C4-2B (cell line): ENCODE data around the gene ADH4.

Experiments
- H3K27ac ChIP-seq: fragments of 450-650 bp; 2 replicates; pipeline ENCODE4 v1.5.1; 2017
- ZFX ChIP-seq: fragments of 450-650 bp; IDR thresholded peaks from 2 replicates; pipeline ENCODE4 v1.6.1; 2017
- TF ChIP-seq, protein P1 (sequence below): fragments of 450-650 bp; conservative IDR thresholded peaks from 2 replicates; pipeline ENCODE4 v1.5.1; 2017; ENCODE audit warnings: mild to moderate bottlenecking

ADH4 gene

DNA sequence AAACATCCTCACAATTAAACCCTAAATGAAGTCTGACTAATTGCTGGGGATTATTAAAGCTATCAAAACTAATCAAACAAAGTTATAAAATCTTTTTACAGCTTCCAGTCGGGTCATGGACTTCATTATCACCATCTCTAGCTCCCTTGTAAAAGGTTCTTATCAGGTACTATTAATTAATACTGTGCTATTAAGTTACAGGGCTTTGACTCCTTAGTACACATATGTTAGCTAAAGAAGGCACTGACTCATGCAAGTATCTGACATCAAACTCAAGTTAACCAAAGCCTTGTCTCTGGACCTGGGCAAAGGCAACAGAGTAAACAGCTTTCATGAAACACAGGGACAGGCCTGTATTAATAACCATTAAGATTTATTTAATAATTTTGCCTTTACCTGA lies 7.9 kb upstream of the ADH4 start:
- no peak for TF ChIP-seq ZFX
- TF ChIP-seq, protein P1, sequence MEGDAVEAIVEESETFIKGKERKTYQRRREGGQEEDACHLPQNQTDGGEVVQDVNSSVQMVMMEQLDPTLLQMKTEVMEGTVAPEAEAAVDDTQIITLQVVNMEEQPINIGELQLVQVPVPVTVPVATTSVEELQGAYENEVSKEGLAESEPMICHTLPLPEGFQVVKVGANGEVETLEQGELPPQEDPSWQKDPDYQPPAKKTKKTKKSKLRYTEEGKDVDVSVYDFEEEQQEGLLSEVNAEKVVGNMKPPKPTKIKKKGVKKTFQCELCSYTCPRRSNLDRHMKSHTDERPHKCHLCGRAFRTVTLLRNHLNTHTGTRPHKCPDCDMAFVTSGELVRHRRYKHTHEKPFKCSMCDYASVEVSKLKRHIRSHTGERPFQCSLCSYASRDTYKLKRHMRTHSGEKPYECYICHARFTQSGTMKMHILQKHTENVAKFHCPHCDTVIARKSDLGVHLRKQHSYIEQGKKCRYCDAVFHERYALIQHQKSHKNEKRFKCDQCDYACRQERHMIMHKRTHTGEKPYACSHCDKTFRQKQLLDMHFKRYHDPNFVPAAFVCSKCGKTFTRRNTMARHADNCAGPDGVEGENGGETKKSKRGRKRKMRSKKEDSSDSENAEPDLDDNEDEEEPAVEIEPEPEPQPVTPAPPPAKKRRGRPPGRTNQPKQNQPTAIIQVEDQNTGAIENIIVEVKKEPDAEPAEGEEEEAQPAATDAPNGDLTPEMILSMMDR, result no peak
- no peak overlapping the region for H3K27ac ChIP-seq

DNA sequence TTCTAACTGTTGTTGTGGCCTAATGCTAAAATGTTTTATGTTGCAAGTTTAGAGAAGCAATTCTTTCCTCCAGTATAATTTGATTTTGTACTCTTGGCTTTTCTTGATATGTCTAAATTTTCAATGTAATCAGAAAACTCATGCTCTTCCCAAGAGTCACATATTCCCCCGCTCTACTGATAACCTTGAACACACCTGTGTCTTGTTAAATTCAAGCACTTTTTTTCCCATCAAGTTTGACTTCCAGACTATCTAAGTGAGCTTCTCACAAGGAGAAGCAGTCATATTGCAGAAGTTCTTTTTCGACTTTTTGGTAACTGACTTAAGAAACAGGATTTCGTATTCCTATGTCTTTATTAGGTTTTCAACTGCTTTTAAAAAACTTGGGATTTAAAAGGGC lies 7.4 kb upstream of the ADH4 start:
- H3K27ac ChIP-seq, result no peak overlapping the region
- TF ChIP-seq ZFX, result no peak
- TF ChIP-seq, protein P1, result no peak

DNA sequence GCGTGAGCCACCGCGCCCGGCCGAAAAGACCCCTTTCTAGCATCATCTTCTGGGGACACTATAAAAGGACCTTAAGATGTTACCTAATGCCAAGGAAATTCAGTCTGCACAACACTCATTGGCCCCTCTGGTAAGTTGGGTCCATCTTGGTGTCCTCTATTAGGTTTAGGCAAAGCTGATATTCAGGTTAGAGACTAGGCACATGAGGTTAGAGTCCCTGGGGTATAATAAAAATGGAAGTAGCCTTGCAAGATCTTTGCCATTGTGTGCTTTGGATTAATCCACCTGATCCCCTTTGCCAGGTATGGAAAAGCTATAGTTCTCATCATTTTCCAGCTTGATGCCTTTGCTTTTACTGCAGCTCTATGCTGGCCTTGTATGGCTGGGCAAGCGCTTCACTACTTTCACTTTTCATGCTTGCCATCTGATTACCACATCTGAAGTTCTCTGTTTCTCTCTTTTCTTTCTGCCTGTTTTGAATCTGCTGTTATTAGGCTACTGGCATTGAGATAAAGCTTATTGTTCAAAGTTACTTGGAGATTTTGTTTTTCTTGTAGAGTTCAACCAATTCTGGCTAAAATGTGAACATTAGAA lies 5.4 kb upstream of the ADH4 start:
- TF ChIP-seq, protein P1, result no peak
- TF ChIP-seq ZFX, result no peak
- H3K27ac ChIP-seq, result no peak overlapping the region

DNA sequence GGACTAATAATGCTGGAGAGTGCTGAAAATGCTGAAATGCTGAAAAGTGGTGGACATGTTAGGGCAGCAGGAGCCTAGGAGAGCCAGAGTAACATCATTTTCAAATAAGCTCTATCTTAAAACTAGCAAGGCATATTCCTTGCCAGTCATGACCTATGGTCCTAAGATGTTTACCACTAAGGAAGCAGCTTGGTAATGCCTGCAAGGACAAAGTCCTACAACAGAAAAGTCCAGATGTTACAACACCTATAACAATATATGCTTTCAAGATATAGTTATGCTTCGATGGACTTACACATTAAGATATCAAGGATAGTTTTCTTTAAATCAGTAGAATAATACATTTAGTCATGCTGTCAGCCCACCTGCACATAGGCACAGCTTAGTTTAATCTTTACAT lies 4.5 kb upstream of the ADH4 start:
- no peak for TF ChIP-seq ZFX
- TF ChIP-seq, protein P1, result no peak
- no peak overlapping the region for H3K27ac ChIP-seq

DNA sequence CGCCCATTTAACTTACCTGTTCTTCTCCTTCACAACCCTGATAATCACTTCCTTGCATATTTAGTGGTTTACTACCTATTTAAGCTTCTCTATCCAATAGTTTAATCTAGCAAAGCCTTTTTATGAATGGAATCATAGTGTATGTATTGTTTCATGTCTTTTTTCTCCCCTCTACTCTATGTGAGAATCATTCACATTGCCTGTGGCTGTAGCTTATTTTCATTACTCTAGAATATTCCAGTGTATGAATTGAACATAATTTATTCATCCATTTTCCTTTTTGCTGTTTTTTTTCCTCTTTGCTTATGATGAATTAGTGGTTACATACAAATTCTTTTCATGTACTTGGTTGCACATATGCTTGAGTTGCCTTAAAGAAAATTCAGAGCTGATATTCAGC lies 490 bp upstream of the ADH4 start:
- H3K27ac ChIP-seq, result no peak overlapping the region
- TF ChIP-seq, protein P1, result no peak
- no peak for TF ChIP-seq ZFX

DNA sequence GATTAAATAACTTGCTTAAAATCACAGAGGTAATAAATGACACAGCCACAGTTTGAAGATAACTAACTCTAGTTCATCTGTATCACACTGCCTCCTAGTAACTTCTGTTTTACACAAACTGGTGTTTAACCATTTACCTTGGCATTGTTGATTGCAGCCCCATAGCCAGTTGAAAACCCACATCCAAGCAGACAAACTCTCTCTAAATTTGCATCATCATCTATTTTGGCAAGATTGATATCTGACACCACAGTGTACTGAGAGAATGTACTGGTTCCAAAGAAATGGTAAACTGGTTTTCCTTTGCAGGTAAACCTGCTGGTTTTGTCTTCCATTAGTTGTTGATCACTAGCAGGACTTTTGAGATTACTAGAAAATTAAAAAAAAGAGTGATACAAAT lies 7.8 kb downstream of the ADH4 start:
- TF ChIP-seq, protein P1, result no peak
- no peak for TF ChIP-seq ZFX

DNA sequence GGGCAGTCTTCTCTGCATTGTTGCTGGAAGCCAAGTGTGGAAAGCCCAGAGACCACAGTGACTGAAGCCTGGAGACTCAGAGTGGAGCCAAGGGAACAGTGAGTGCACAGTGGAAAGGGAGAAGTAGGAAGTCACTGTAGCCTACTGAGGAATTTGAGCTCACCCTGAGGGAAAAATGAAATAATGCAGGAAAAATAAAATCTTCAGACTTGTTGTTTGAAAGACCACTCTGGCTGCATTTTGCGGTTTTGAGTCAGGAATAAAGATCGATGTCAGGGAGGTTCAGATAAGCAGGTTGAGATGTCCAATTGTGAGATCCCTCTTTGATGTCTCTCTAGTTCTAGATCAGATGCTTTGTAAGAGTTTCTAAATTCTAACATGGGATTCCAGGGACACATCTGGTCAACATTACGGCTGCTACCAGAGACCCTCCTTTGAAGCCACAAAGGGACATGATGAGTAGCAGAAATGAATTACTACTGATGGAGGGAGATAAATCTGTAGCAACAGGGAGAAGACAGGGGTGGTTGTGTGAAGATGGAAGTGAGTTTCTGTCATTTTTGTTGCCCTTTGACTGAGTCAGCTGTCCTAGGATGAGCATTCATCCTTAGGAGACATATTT lies 8.4 kb downstream of the ADH4 start:
- H3K27ac ChIP-seq, result no peak overlapping the region
- TF ChIP-seq, protein P1, result no peak
- TF ChIP-seq ZFX, result no peak

More for the DNA sequence above, 7.8 kb downstream of the ADH4 start:
- H3K27ac ChIP-seq, result no peak overlapping the region
